Activated effector memory CD4-positive, alpha-beta T cell treated with Interleukin-2 at 50 U/mL for 16 hours (primary cell): ENCODE results near the gene NAPG.
"Not testable (repeated sequence)": the region's sequence is repeated elsewhere in the genome, so short reads cannot be mapped to it uniquely, and the experiment has no call there.

Experiments used
- DNase-seq: peaks from one replicate; pipeline ENCODE4 v3.0.0-alpha.2; 2020

NAPG gene

DNA sequence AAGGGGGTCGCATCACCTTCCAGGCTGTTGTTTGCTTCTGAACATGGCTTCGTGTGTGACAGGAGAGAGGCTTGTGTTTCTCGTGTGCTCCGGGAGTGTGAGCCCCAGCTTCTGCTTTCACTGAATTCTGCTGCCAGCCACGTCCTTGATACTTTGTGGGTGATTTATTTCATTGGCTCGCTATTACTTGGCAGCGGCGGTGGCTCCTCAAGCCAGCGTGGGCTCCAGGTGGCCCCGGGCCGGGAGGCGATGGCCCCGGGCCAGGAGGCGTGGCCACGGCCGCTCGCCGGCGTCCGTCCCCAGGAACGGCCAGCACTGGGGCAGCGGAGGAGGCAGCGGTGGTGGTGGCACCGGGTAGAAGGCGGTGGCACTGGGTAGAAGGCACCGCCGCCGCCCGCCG lies 63.1 kb downstream of the NAPG start:
- DNase-seq: no peak

DNA sequence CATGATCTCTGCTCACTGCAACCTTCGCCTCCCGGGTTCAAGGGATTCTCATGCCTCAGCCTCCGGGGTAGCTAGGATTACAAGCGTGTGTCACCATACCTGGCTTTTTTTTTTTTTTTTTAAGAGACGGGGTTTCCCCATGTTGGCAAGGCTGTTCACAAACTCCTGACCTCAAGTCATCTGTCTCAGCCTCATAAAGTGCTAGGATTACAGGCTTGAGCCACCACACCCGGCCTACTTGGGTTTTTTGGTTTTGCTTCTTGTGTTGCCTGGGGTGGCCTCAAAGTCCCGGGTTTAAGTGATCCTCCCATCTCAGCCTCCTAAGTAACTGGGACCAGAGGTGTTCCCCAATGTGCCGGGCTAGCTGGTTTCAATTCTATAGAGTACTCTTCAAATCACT lies 64.6 kb downstream of the NAPG start:
- no peak for DNase-seq

DNA sequence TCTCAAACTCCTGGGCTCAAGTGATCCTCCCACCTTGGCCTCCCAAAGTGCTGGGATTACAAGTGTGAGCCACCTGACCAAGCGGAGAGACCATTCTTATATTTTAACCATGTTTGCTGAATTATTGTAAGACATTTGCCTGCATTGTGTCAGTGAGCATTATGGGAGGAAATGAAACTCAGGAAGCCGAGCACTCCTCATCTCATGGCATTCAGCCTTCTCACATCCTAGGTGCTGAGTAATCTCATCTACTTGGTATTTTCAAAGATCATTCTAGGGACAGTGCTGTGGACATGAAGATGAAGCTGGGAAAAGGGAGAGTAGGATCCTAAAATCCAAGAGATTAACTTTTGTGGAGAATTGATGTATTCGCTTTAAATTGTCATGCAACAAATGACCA lies 66.1 kb downstream of the NAPG start:
- DNase-seq: no peak

DNA sequence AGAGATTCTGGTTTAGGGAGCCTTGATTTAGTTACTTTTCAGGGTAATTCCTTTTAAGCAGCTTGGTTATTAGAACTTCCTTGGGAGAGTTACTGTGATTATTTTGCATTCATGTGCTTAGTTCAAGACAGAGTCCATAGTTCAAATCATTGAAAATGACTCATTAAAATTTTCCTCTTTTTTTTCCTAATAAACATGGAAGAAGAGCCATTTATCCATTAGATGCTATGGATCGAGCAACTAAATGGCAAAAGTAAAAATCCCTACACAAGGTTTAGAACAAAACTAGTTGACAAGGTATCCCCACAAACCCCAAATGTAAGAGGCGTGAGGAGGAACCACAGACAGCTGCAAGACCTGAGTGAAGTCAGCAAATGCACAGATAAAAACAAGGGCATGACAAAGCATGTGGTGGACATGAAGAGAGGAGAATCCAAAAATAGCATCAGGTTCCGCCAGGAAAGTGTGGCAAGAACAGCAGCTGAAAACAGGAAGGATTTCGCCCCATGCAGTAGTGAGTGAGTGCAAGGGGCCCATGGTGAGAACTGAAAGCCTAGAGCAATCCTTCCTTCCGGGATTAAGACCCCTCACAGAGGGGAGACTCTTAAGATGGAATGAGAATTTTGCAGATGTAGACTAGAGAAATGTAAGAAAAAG lies 67.7 kb downstream of the NAPG start:
- not testable (repeated sequence) for DNase-seq

DNA sequence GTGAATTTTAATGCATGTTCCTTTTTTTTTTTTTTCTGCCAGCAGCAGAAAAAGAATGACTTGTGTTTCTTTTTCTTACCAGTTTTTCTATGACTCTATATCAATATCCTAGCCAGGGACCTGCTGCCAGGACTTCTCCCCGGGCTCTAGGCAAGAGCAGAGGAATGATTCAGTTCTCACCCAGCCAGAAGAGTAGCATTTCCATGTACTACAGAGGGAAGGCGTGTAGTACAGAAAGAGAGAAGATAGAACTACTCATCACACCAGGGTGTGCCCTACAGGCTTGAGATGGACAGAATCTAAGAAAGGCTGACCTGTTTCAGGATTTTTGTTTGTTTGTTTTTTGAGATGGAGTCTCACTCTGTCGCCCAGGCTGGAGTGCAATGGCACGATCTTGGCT lies 70.1 kb downstream of the NAPG start:
- DNase-seq: not testable (repeated sequence)

DNA sequence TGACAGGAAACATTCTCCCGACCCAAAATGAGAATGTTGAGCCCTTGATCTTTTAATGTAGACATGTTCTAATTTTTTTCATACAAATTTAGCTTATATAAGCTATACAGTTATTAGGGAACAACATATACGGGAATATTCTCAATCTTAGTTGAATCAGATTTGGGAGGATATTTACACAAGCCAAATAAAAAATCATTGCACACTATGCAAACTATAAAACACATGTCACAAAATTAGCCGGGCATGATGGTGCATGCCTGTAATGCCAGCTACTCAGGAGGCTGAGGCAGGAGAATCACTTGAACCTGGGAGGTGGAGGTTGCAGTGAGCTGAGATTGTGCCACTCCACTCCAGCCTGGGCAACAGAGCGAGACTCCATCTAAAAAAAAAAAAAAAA lies 71.9 kb downstream of the NAPG start:
- DNase-seq: not testable (repeated sequence)

DNA sequence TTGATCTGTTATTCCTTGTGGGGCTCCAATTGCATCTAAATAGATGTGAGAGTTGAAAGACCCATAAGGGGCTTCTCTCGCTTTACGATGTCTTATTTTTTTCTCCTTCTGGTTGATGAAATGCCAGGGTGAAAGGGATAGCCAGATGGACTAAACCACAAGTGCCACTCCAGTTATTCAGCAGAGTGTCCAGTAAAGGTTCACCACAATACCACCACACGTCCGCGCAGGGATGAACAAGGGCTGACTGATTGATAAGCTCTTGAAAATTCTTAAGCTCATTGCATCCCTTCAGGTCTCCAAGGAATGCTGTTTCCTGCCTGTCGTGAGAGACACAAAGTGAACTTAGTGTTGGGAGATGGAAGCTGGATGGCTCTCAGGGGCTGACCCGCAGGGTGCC lies 74.9 kb downstream of the NAPG start:
- not testable (repeated sequence) for DNase-seq
